HT1080 (cell line): ENCODE results near the gene ELMOD3. TPM values are rescaled to one million over a fixed set of nuclear protein-coding genes. Genes with fewer than 3 reads are reported as not detected.
"Not testable (repeated sequence)": the region's sequence is repeated elsewhere in the genome, so short reads cannot be mapped to it uniquely, and the experiment has no call there.

ENCODE experiments used
- DNase-seq: peaks from one replicate; pipeline ENCODE4 v3.0.0-alpha.2; 2015; ENCODE audit warnings: low read depth
- polyA plus RNA-seq, 2 experiments: library from polyadenylated mRNA; depleted of rRNA; stranded (reverse); fragments of >200 nt; gene quantifications; 2 replicates each; pipeline ENCODE4 v1.2.3, GENCODE V29; 2015
- total RNA-seq: library from RNA; depleted of rRNA; stranded (reverse); fragments of >200 nt; shearing (Covaris generic); gene quantifications from 2 replicates; pipeline ENCODE4 v1.2.3, GENCODE V29; 2014; rRNA removed

The ELMOD3 gene
- 11.4 TPM in 2 replicates for total RNA-seq
- polyA plus RNA-seq (2015; cell fraction: cytosol; rRNA removed): 6.6 and 8.0 TPM in 2 replicates
- 17.9 and 20.3 TPM in 2 replicates for polyA plus RNA-seq (2015; cell fraction: nucleus; rRNA removed)

- peak; percentile 98 for DNase-seq
Measured at GRCh38 chr2:85354286-85355072, at the start of gene ELMOD3, which contains the start of gene RETSAT. Gene ELMOD3, plus strand, starts transcription at chr2:85354769. Its CDS starts 2,430 bp downstream, at chr2:85357199. Gene RETSAT, minus strand, starts transcription at chr2:85354528. Its CDS starts 21 bp downstream, at chr2:85354507.

- no peak for DNase-seq
Measured at GRCh38 chr2:85307527-85307897, 47.1 kb upstream of the ELMOD3 start.

- DNase-seq: no peak
Measured at GRCh38 chr2:85308201-85308600, 46.4 kb upstream of the ELMOD3 start.

DNA sequence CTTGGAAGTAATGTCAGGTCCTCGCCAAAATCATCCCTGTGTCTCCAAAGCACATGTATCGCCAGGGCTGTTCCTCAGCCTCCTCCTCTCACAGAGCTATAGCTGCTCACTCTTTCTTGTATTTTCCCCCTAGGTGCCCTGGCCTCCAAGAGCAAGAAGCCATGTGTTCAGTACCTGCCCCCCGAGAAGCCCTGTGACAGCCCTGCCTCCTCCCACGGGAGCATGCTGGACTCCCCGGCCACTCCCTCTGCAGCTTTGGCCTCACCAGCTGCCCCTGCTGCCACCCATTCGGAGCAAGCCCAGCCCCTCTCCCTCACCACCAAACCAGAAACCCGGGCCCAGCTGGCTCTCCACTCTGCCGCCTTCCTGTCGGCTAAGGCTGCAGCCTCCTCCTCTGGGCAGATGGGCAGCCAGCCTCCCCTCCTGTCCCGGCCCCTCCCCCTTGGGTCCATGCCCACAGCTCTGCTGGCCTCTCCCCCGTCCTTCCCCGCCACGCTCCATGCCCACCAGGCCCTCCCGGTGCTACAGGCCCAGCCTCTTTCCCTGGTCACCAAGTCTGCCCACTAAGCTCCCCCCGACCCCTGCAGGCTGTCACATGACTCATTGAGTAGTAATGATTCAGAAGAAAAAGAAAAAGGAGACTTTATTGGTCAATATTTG is 45.5 kb upstream of the ELMOD3 start:
- peak; percentile 66 for DNase-seq

- DNase-seq: no peak
Measured at GRCh38 chr2:85309699-85310321, 44.8 kb upstream of the ELMOD3 start.

DNA sequence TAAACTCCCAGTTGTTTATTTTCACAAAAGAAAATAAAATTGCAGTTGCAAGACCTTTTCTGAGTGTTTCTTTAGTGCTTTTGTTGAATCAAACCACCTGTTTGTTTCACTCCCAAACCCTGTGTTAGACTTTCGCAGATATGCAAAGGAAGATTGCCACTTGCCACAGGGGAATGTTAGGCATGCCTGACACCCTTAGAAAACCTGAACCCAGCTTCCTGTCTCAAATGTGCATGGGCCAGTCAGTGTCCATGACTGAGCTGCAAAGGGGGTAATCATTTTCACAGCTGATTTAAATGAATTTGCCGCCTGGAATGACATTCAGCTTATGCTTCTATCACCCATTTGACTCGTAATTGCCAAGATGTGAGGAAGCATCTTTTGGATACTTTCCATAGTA is 44.2 kb upstream of the ELMOD3 start:
- no peak for DNase-seq

GRCh38 chr2:85312404-85312803 is 42.2 kb upstream of the ELMOD3 start:
- DNase-seq: peak; percentile 76

GRCh38 chr2:85314884-85315242 is 39.7 kb upstream of the ELMOD3 start:
- no peak for DNase-seq

GRCh38 chr2:85315921-85316320 is 38.6 kb upstream of the ELMOD3 start:
- DNase-seq: not testable (repeated sequence)

DNA sequence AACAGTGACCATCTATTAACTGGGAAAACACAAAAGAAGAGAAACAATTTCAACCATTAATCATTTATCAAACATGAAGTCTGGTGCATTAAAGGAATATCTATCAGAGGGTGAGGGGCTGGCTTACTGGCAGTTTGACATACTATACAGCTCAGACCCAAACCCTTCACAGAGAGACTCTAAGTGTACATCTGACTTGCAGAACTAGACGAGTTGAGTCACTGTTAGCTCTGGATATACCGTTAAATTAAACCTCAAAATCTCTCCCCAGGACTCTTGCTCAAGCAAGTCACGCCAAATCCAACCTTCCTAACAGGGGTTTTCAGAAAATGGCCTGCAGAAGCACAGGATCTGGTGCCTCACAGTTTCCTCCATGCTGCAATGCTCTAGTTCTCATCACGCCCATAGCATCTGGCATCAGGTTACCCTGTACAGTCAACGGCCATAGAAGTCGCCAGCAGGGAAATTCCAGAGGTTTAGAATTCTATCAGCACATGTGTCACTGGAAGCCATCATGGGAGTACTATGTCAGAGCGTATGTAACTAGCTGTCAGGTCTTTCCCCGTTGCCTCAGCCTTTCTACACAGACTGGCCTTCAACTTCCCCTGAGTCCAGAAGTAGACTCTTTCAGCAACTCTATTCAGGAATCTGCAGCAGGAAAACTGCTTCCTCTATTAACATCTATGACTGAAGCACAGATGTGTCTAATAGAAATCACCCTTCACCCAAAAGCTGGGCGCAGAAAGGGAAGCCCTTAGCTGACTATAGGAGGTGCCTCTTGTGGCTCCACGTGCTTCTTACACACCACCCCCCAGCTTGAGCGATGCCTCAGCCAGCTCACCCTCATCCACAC is 36.1 kb upstream of the ELMOD3 start:
- DNase-seq: peak; percentile 45

DNA sequence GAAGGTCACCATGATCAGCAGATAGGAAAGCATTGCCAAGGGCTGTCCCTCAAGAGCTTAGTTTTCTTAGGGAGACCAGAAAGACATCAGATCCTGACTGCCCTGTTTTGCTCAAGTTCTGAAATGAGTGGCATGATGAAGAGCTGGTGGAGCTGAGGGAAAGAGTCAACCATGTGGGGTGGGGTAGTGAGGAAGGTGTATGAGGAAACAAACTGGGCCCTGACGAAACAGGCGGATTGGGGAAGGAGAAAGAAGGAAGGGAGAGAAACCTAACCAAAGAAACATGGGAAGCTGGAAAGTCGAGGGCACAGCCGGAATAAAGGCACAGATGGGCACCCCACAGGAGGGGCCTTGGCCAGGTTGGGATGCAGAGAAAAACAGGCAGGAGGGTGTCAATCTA is 34.8 kb upstream of the ELMOD3 start:
- no peak for DNase-seq

- DNase-seq: no peak
Measured at GRCh38 chr2:85323351-85323987, 31.1 kb upstream of the ELMOD3 start.

GRCh38 chr2:85323988-85324367 is 30.6 kb upstream of the ELMOD3 start:
- DNase-seq: not testable (repeated sequence)

- DNase-seq: no peak
Measured at GRCh38 chr2:85324639-85325465, 29.7 kb upstream of the ELMOD3 start.

GRCh38 chr2:85325466-85325811 is 29.1 kb upstream of the ELMOD3 start:
- no peak for DNase-seq

GRCh38 chr2:85326406-85327159 is 28.0 kb upstream of the ELMOD3 start:
- DNase-seq: peak; percentile 25

DNA sequence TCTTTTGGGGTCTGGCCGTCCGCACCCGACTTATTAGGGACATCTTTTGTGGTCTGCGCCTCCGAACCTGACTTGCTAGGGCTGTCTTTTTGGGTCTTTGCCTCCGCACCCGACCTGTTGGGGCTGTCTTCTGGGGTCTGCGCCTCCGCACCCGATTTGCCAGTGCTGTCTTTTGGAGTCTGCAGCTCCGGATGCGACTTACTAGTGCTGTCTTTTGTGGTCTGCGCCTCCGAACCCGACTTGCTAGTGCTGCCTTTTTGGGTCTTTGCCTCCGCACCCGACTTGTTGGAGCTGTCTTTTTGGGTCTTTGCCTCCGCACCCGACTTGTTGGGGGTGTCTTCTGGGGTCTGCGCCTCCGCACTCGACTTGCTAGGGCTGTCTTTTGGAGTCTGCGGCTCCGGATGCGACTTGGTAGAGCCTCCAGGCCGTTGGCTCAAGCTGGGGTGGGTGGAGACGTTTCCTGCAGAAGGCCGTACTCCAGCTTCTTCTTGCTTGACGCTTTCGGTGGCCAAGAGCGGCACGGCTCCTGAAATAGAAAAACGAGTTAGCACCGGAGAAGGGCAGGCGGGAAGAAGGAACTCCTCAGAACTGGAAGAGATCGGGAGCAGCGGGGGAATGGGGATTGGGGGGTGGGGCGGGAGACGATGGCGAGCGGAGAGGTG is 27.3 kb upstream of the ELMOD3 start:
- DNase-seq: peak; percentile 29

GRCh38 chr2:85327822-85328617 is 26.5 kb upstream of the ELMOD3 start, which contains the start of gene TGOLN2:
Gene TGOLN2, minus strand, starts transcription at chr2:85327989. Its CDS starts 27 bp downstream, at chr2:85327962.
- peak; percentile 89 for DNase-seq
